ENCODE measurements around the gene CD22. TPM values are rescaled to one million over a fixed set of nuclear protein-coding genes. Genes with fewer than 3 reads are reported as not detected.

Gene CD22
- total and polyA plus RNA-seq, 2 of the 8 experiments (the other 6 are each of a cell fraction or from before 2014, with no cell fraction given): 0.06 to 0.60 TPM

DNA sequence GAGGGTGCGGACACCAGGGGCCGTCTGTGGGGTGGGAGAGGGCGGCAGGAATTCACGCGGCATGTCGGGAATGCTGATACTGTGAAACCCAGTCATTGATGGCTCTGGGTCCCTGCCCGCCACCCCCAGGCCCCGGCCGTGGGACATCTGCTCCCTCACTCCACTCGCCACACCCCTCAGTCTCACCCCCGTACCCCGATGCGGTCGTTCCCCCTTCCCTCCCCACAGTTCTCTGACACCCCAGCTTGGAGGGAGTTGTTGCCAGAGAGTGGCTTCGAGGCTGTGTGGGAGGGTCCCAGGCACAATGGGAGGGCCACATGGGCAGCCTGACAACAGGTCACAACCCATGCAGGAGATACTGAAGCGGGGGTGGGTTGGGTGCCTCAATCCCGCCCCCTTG, 35.2 kb upstream of the CD22 start:
- no peak overlapping the region for H3K56ac ChIP-seq (replicated peaks; ENCODE audit: insufficient read length, low read depth, low read length)
- CTCF ChIA-PET (ENCODE audit: partially characterized antibody): interaction anchor here (1.1 to 1.4 kb wide), 2 partner anchors 16 to 20 kb away, joined by 4 read pairs; no protein-coding TSS in a partner anchor
- H3K14ac ChIP-seq (ENCODE audit: insufficient read length): no peak overlapping the region
- no peak overlapping the region for H2BK5ac ChIP-seq (ENCODE audit: low read depth, low read length)
- H4K8ac ChIP-seq (ENCODE audit: extremely low read depth, insufficient read depth, low read length): peak overlapping the region; percentile 69; the same call in 1 of the 2 replicates
- H3K18ac ChIP-seq (ENCODE audit: extremely low read depth, low read length): no peak overlapping the region
- no peaks in the 10 kb centered on the region; a peak in 1 of 4 replicates for H3K9me3 ChIP-seq (ENCODE audit: insufficient read depth in 2 of 2, low read depth in 1 of 2, low read length in 1 of 2)
- TF ChIP-seq TEAD4 (IDR thresholded peaks at IDR 0.05; ENCODE audit: low read depth, low read length) (peak; percentile 70; the same call in 1 of the 2 replicates), BCL11A (IDR thresholded peaks at IDR 0.05; ENCODE audit: low read depth in 2 of 2, low read length in 2 of 2) (no peak), BRCA1 (IDR thresholded peaks at IDR 0.05; ENCODE audit: low read depth, low read length) (no peak)
- TF ChIP-seq, protein P1, sequence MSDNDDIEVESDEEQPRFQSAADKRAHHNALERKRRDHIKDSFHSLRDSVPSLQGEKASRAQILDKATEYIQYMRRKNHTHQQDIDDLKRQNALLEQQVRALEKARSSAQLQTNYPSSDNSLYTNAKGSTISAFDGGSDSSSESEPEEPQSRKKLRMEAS (IDR thresholded peaks at IDR 0.05): peak; percentile 57
- TF ChIP-seq, protein P2, sequence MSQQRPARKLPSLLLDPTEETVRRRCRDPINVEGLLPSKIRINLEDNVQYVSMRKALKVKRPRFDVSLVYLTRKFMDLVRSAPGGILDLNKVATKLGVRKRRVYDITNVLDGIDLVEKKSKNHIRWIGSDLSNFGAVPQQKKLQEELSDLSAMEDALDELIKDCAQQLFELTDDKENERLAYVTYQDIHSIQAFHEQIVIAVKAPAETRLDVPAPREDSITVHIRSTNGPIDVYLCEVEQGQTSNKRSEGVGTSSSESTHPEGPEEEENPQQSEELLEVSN (IDR thresholded peaks at IDR 0.05): peak; percentile 72; the same call in 1 of the 2 replicates
- no peak overlapping the region for H4K5ac ChIP-seq (ENCODE audit: insufficient read length, low read depth, low read length)
- no peak for FAIRE-seq
- no peak overlapping the region for H3K4me3 ChIP-seq (ENCODE audit: extremely low read depth in 1 of 4, insufficient read depth in 2 of 4, low read depth in 3 of 4, low read length in 4 of 4)
- POLR2A ChIA-PET (ENCODE audit: partially characterized antibody): interaction anchor here (0.9 to 1.3 kb wide), 4 partner anchors 9 to 42 kb away, joined by 3 read pairs; no protein-coding TSS in a partner anchor
- no peak overlapping the region for H3K27ac ChIP-seq (ENCODE audit: low read depth, low read length)
- H4K91ac ChIP-seq (replicated peaks; ENCODE audit: insufficient read length, low read length): no peak overlapping the region
- H3K4ac ChIP-seq (replicated peaks; ENCODE audit: insufficient read length, low read depth, low read length): no peak overlapping the region
- no peaks in the 10 kb centered on the region for H3K79me2 ChIP-seq (ENCODE audit: control insufficient read depth in 1 of 2, insufficient read depth in 2 of 2, low read length in 2 of 2)
- H3K4me2 ChIP-seq (ENCODE audit: insufficient read depth in 1 of 2, low read depth in 2 of 2, low read length in 2 of 2): no peak overlapping the region
- no peak overlapping the region for H3K9ac ChIP-seq (replicated peaks in 1 of 4; ENCODE audit: extremely low read depth in 1 of 4, low read depth in 3 of 4, low read length in 3 of 4)
- H4K20me1 ChIP-seq (replicated peaks in 1 of 2; ENCODE audit: control insufficient read depth in 1 of 2, insufficient read depth in 2 of 2, low read length in 2 of 2): peaks cover 0 to 19% of the 10 kb centered on the region in 2 experiments
- no peak for DNase-seq (ENCODE audit: low read depth in 1 of 2, low spot score in 2 of 2)
- H3K36me3 ChIP-seq (ENCODE audit: control insufficient read depth in 2 of 4, insufficient read depth in 4 of 4, low read length in 3 of 4): no peaks in the 10 kb centered on the region; a peak in 1 of 8 replicates
- H2BK12ac ChIP-seq (ENCODE audit: low read depth, low read length): peak overlapping the region; percentile 52; the same call in 1 of the 2 replicates
- H3K79me1 ChIP-seq (ENCODE audit: low read depth, low read length): peaks cover 2% of the 10 kb centered on the region; the same call in 1 of the 2 replicates
- no peak overlapping the region for H3K23ac ChIP-seq (ENCODE audit: insufficient read length)
- peaks cover 0 to 24% (median 10%) of the 10 kb centered on the region in 4 experiments; a peak in 6 of 7 replicates for H3K4me1 ChIP-seq (replicated peaks in 1 of 4; ENCODE audit: control insufficient read depth in 3 of 4, insufficient read depth in 4 of 4, low read length in 3 of 4)
- no peak overlapping the region for H2BK15ac ChIP-seq (ENCODE audit: low read length)
- peaks cover 0 to 12% (median 2%) of the 10 kb centered on the region in 4 experiments; a peak in 2 of 7 replicates for H3K27me3 ChIP-seq (replicated peaks in 1 of 4; ENCODE audit: control insufficient read depth in 3 of 4, extremely low read depth in 1 of 4, insufficient read depth in 3 of 4, low read length in 3 of 4)
- H2AK5ac ChIP-seq (ENCODE audit: low read depth, low read length): no peak overlapping the region
- H2BK20ac ChIP-seq (ENCODE audit: low read length): 0 out of 2 replicates have a peak overlapping the region, but pooled peaks have one; percentile 55
- no peak overlapping the region for H2AFZ ChIP-seq (ENCODE audit: low read length)
- H2BK120ac ChIP-seq (replicated peaks; ENCODE audit: low read depth, low read length): no peak overlapping the region
- H3K23me2 ChIP-seq (ENCODE audit: low read depth, low read length): peaks cover 23% of the 10 kb centered on the region; the same call in 1 of the 2 replicates
- 75% methylated on average over 9 of the region's 17 CpGs; no CpG with 5 or more reads in 1 of the 2 experiments for WGBS, 2 experiments (ENCODE audit: extremely low coverage in 1 of 2, insufficient coverage in 1 of 2, insufficient read length in 1 of 2, insufficient replicate concordance in 2 of 2, low coverage in 1 of 2, low lambda C conversion rate in 2 of 2, missing lambda C conversion rate in 1 of 2)

Data from H1 (cell line).